GM18502 (cell line): ENCODE measurements around the gene DNAJC6.
A peak's percentile ranks its signal among the peaks of the same experiment; 100 is the strongest.

ENCODE experiments used
- ATAC-seq: cut with Tn5 transposase; IDR thresholded peaks from one replicate; pipeline ENCODE4 v1.9.1; 2021; ENCODE audit warnings: mild to moderate bottlenecking; ENCODE audit not compliant: unreplicated experiment, poor library complexity

The DNAJC6 gene

DNA sequence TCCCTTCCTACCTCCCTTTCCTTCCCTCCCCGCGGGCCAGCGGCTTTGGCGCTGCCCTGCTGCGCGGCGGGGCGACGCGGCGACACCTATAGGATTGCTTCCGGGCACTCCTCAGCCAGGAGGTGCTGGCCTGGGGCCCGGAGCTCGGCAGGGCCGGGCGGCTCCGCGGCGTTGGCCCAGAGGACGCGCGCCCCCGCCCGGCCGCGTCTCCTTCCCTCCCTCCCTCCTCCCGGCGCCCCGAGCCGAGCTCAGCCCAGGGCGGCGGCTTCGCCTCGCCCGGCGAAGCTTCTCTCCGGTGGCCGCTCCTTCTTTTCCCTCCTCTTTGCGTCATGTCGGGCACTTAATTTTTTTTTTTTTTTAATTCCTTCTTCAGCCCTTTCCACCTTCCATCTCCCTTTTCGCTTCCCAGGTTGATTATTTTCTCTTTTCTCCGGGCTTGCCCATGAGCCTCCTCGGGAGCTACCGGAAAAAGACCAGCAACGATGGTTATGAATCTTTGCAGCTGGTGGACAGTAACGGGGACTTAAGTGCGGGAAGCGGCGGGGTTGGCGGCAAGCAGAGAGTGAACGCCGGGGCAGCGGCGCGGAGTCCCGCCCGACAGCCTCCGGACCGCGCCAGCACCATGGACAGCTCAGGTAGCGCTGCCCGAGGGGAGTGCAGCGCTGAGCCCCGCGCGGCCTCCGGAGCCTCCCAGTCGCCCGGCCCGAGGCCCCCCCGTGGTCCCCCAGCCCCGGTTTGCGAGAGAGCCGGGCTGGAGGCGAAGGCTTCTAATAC lies at the start of gene DNAJC6:
Gene DNAJC6 (plus strand): TSS at position 240 of the 774 bp plus-strand sequence. CDS start 203 bp downstream, at position 443.
- ATAC-seq: peak; percentile 73

- no peak for ATAC-seq
These were observed 49.5 kb upstream of the DNAJC6 start for GRCh38 chr1:65259816-65260215.

DNA sequence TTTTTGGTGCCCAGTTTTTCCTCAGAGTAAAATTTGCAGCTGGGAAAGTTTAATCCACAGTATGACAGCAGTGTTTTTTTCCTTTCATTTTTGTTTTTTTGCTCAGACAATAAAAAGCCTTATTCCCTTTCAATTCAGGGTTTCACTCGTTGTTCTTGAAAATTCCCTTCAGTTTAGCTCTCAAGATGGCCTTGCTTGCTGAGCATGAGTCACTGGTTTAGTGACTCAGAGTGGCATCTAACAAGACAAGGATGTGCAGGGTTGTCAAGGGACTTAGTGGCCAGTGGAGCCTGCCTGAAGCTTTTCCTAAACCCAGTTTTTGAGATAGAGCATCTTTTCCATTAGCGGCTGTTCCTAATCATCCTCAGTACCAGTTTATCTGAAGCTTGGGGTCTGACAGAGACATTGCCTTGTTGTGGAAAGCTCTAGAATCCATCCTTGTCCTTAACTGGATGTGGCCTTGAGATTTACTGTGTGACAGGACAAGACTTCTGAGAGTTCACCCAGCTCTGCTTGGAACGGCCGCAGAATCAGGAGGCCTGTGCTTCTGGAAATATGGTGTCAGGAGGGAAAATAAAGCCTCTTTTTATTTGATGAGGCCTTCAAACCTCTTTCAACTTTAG lies 48.4 kb upstream of the DNAJC6 start:
- ATAC-seq: peak; percentile 56

DNA sequence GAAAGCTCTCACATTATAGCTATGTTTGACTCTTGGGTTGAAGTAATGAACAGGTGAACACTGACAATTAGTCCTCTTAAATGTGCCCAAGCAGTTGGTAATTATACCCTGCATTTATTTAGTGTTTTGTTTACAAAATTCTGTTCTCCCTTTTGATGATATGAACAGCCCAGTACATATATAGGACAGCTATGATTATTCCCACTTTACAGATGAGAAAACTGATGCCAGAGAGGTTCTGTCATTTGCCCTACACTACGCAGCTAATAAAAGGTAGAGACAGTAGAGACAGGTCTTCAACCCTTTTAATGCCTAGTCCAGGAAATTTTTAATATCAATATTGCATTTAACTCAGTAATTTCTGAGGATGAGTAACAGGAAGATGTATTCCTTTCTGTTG lies 46.1 kb upstream of the DNAJC6 start:
- no peak for ATAC-seq

- no peak for ATAC-seq
These were observed 45.0 kb upstream of the DNAJC6 start for GRCh38 chr1:65264197-65264929.

DNA sequence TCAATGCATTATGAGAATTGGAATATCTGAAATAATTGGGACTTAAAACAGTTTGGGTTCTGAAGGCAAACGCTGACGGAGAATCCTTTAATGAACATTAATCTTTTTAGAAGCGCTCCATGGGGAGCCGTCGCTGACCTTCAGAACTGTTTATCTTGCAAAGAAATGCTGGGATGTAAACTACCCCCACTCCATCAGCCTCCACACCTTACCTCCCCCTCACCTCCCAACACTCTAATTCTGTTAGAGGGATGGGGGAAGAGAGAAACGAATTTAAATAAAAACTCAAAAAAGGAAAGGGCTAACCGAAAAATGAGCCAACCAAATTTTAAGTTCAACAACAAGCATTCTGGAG lies 44.1 kb upstream of the DNAJC6 start:
- ATAC-seq: no peak

GRCh38 chr1:65265651-65266351 lies 43.5 kb upstream of the DNAJC6 start:
- ATAC-seq: peak; percentile 69

DNA sequence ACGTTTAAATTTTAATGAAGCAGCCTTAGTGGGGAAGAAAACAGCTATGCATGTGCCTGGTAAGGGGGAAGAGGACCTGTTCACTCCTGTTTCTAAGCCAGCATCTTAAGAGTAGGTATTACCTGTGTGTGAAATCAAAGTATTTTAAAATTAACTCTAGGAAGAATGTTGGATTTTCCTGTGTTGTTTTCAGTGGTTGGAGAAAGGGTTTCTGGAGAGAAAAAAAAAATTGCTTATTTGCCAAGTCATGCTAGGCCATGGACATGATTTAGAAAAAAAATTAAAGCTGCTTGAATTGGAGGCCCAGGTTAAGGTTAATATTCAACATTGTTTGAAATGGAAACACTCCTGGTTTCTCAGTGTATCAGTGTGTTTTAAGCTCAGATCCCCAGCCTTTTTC lies 42.9 kb upstream of the DNAJC6 start:
- peak; percentile 12 for ATAC-seq

- no peak for ATAC-seq
These were observed 42.1 kb upstream of the DNAJC6 start for GRCh38 chr1:65267271-65267670.

DNA sequence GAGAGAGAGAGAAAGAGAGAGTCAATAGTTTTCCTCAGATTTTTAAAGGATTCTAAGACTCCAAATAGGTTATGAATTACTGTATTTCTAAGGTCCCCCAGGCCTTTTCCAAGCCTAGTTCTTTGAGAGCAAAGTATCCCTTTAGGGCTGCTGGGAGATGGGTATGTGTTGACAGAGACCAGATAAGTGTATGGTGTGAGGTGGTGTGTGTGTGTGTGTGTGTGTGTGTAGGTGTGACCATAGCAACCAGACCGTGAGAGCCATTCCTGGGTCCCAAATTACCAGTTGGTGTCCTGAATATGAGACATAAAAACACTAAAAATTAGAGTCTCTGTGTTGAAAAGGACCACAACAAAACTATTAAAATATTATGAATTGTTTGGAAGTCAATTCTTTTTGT lies 41.7 kb upstream of the DNAJC6 start:
- no peak for ATAC-seq

- no peak for ATAC-seq
These were observed 39.7 kb upstream of the DNAJC6 start for GRCh38 chr1:65269612-65270011.

DNA sequence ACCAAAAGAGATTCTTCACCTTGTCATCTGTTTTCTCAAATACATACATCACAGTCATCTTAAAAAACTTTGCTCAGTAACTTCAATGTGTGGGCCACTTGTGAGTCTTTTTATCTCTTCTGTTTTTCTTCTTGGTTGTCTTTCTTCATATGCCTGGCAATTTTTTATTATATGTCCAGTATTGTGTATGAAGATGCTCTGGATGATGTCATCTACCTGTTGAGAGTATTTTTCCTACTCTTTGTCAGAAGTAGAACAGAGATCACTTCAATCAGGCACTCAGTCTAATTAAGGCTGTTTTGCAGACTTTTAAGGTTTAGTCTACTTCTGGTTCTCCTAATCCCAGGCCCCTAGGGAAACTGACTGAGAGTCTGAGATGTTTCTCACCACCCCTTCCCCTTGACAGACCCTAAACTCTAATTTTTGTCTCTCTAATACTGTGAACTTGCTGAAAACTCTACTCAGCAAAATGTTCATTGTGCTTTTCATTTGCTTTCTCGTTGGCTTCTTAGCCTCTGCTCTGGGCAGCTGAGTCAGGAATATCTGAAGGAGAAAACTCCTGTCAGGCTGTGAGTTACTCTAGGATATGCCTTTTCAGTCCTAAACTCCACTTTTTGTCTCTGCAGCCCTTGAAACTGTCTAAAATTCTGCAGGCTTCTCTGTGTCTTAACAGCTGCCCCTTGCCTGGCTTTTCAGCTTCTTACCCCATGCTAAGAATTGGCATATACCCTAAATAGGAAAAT lies 33.0 kb upstream of the DNAJC6 start:
- ATAC-seq: no peak

DNA sequence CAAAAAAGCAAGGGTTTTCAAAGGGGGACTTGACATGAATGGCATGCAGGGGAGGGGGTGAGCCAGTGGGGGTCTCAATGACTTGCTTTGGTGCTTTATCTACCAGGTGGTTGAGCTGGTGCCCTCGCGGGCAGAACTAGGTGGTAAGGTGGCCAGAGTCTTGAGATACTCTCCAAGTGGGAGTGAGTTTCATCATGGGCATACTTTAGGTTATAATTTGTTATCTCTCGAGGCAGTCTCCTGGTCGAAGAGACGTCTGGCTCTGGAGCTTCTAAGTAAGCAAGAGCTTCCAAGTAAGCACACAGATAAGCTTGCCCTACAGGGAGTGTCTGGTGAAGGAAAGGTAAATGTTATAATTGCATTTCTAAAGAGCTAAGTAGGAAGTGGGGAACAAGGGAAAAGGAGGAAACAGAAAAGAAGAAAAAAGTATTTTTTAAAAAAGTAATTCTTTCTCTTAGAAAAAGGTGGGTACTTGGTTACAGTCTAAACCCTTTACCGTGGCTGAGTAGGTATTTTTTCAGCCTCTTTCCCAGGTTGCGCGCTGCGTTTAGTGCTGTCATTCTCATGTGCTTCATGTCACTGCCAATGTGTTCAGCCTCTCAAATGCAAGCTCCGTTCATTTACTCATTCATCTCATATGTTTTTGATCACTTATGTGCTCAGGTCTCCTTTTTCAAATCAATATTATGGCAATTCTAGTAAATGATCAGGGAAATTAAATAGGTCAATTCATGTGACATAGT lies 31.6 kb upstream of the DNAJC6 start:
- no peak for ATAC-seq

- no peak for ATAC-seq
These were observed 30.8 kb upstream of the DNAJC6 start for GRCh38 chr1:65278376-65279069.

GRCh38 chr1:65279070-65279779 lies 30.1 kb upstream of the DNAJC6 start:
- ATAC-seq: no peak

DNA sequence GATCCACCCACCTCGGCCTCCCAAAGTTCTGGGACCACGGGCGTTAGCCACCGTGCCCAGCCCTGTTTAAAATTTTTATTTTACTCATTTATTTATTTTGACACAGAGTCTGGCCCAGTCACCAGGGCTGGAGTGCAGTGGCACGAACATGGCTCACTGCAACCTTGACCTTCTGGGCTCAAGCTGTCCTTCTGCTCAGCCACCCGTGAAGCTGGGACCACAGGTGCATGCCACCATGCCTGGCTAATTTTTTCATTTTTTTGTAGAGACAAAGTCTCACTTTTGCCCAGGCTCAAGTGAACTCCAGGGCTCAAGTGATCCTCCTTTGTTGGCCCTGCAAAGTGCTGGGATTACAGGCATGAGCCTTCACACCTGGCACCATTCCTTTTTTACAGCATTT lies 27.5 kb upstream of the DNAJC6 start:
- no peak for ATAC-seq

DNA sequence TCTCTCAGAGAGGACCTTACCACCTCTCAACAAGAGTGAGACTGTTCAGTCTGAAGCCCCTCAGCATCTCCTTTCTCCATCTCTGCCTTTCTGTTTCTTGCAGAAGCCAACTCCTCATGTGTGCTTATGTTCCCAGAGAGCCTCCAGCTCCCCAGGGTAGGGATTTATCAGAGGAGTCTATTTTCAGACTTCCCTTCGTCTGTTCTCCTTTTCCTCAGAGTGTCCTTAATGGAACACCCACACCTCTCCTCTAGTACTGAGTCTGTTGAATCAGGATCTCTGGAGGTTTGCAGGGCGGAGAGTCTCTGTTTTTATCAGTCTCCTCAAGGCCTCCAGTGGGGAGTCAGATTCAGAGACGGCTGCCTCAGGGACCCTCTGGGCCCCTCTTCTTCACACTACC lies 25.1 kb upstream of the DNAJC6 start:
- no peak for ATAC-seq

GRCh38 chr1:65289449-65289848 lies 19.9 kb upstream of the DNAJC6 start:
- peak; percentile 84 for ATAC-seq
